GM21529 (cell line): ENCODE measurements around the gene USP54.
"Not testable (repeated sequence)": the region's sequence is repeated elsewhere in the genome, so short reads cannot be mapped to it uniquely, and the experiment has no call there.

ENCODE experiments used
- ATAC-seq: cut with Tn5 transposase; IDR thresholded peaks from one replicate; pipeline ENCODE4 v1.9.1; 2021; ENCODE audit not compliant: unreplicated experiment

The USP54 gene, protein sequence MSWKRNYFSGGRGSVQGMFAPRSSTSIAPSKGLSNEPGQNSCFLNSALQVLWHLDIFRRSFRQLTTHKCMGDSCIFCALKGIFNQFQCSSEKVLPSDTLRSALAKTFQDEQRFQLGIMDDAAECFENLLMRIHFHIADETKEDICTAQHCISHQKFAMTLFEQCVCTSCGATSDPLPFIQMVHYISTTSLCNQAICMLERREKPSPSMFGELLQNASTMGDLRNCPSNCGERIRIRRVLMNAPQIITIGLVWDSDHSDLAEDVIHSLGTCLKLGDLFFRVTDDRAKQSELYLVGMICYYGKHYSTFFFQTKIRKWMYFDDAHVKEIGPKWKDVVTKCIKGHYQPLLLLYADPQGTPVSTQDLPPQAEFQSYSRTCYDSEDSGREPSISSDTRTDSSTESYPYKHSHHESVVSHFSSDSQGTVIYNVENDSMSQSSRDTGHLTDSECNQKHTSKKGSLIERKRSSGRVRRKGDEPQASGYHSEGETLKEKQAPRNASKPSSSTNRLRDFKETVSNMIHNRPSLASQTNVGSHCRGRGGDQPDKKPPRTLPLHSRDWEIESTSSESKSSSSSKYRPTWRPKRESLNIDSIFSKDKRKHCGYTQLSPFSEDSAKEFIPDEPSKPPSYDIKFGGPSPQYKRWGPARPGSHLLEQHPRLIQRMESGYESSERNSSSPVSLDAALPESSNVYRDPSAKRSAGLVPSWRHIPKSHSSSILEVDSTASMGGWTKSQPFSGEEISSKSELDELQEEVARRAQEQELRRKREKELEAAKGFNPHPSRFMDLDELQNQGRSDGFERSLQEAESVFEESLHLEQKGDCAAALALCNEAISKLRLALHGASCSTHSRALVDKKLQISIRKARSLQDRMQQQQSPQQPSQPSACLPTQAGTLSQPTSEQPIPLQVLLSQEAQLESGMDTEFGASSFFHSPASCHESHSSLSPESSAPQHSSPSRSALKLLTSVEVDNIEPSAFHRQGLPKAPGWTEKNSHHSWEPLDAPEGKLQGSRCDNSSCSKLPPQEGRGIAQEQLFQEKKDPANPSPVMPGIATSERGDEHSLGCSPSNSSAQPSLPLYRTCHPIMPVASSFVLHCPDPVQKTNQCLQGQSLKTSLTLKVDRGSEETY (N-terminal part only)

GRCh38 chr10:73590881-73591799, at the start of gene USP54:
Gene USP54 (minus strand): TSS chr10:73591342. CDS start chr10:73575658, 15,684 bp downstream.
- ATAC-seq: no peak

DNA sequence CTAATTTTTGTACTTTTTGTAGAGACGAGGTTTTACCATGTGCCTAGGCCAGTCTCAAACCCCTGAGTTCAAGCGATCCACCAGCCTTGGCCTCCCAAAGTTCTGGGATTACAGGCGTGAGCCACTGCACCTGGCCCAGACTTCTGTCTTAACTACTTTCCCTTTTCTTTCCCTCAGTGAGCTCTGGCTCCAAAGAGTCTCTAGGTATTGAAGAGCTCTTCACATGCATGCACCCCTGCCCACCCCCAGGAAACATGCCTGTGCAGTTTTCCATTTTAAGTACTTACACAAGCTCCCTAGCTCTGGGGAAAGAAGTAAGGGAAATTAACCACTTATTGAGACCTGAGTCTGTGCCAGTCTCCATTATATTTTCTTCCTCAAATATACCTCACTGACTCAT, 48.1 kb upstream of the USP54 start:
- no peak for ATAC-seq

DNA sequence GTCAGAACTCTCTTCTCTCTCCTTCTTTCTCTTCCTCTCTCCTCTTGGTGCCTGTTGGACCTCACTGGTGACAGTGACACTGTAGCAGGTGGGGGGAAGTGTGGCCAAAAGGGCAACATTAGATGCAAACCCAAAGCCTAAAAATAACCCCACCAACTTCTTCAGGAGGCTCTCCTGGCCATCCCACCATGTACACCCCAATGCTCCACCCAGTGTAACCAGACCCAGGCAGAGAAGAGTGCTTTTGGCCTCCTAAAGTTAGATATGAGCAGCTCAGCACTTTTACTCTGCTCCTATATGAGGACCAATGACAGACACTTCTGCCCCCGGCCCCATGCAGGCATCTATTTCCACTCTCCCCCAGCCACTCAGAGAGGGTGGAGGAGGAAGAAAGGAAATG, 44.6 kb upstream of the USP54 start:
- ATAC-seq: no peak

- no peak for ATAC-seq
Observed at GRCh38 chr10:73634421-73634820, 43.3 kb upstream of the USP54 start.

GRCh38 chr10:73629165-73629564, 38.0 kb upstream of the USP54 start:
- no peak for ATAC-seq

GRCh38 chr10:73628405-73628804, 37.3 kb upstream of the USP54 start:
- no peak for ATAC-seq

DNA sequence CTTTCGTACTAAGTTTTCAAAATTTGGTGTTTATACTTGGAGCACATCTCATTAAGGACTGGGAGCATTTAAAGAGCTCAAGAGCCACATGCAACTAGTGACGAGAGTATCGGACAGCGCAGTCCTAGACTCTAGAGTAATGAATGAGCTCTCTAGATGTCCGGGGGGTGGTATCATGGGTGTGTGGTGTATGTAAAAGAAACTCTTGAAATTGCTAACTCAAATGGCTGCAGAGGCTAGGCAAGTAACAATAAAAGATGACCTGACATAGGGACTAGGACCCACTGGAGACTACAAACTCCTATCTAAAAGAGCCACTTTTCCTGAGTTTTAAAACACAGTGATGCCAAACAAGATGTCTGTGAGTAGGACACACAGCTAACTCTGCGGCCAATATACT, 36.2 kb upstream of the USP54 start:
- no peak for ATAC-seq

DNA sequence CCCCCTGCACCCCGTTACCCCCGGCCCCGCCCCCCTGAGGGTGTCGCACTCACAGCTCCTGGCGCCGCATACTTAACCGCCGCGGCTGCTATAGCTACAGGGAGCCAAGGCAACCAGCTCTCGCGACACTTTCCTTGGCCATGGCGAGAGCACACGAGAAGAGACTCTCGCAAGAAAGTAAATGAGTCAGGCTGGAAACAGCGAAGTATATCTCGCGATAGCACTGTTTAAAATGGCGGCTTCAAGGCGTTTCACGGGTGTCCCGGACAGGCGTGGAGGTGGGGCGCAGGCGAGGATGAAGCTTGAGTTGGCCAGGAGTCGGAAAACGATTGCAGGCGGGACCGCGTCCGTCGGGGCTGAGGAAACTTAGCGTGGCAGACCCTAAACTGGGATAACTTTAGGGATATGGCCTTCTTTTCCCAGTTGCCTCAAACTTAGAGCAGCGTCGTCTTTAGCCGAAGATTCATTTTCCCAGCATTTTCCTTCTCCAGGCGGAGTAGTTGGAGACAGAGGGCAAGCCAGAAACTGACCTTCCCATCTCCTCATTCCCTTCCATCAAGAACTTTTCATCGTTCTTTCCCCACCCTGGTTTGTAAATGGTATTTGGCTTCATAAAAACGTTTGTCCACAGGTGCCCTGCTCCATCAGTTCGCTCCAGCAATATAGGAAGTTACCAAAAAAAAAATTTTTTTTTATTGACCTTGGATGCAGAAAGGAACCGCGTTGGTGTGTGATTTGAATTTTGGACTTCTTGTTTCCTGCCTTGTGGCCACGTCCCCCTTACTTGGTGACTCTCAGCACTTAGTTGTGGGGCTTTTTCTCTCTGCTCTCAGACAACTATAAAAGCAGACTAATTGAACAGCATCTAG, 35.0 kb upstream of the USP54 start:
- ATAC-seq: peak; percentile 99

DNA sequence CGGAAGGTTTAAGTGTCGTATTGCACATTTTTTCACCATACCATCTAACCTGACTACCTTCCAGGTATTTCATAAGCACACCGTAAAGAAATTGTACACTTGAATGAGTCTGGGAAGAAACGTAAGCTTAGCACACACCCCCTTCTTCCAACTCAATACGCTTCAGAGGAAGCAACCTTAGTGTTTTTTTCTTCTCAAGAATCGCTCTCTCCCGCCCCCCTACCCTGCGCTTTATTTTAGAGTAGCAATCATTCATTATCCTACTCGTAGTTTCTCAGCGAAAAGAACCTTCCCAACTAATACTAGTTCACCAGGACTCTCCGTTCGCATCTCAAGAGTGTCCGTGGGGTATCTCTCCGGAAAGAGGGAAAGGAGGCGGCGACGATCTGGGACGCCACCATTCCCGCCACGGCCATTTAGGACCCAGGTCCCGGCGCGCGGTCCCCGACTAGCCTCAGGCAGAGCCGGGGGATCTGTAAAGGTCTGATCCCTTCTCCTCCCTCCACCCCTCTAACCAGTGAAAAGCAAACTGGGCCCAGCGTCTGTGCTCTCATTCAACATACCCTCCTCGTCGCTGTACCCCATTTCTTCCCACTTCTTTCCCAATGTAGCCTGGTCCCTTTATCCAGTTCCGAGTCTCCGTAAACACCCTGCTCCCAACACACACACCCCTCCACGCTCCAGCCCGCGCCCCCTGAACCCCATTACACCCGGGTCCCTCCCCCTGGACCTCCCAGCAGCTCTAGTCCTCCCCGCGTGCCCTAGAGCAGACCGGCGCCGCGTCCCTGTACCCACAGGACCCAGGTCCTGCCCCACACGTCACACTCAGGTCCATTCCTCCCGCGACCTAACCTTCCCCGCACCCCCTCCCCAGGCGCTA, 34.1 kb upstream of the USP54 start:
- peak; percentile 11 for ATAC-seq

DNA sequence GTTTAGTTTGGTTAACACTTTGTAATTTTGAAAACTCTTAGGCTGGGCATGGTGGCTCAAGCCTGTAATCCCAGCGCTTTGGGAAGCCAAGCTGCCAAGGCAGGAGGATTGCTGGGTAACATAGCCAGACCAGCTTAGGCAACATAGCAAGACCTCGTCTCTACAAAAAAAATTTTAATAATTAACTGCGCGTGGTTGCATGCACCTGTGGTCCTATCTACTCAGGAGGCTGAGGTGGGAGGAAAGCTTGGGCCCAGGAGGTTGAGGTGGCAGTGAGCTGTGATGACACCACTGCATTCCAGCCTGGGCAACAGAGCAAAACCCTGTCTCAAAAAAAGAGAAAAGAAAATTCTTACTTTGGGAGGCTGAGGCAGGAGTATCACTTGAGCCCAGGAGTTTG, 31.9 kb upstream of the USP54 start:
- no peak for ATAC-seq

GRCh38 chr10:73620974-73621373, 29.8 kb upstream of the USP54 start:
- not testable (repeated sequence) for ATAC-seq

DNA sequence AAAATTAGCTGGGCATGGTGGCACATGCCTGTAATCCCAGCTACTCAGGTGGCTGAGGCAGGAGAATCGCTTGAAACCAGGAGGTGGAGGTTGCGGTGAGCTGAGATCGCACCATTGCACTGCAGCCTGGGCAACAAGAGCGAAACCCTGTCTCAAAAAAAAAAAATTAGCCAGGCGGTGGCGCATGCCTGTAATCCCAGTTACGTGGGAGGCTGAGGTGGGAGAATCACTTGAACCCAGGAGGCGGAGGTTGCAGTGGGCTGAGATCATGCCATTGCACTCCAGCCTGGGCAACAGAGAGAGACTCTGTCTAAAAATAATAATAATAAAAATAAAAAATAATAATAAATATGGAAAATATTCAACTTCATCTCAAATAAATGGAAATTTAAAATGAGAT, 26.0 kb upstream of the USP54 start:
- ATAC-seq: not testable (repeated sequence)

GRCh38 chr10:73614720-73615119, 23.6 kb upstream of the USP54 start:
- no peak for ATAC-seq

- ATAC-seq: no peak
Observed at GRCh38 chr10:73609116-73609515, 18.0 kb upstream of the USP54 start.

GRCh38 chr10:73601486-73601921, 10.4 kb upstream of the USP54 start:
- ATAC-seq: no peak

DNA sequence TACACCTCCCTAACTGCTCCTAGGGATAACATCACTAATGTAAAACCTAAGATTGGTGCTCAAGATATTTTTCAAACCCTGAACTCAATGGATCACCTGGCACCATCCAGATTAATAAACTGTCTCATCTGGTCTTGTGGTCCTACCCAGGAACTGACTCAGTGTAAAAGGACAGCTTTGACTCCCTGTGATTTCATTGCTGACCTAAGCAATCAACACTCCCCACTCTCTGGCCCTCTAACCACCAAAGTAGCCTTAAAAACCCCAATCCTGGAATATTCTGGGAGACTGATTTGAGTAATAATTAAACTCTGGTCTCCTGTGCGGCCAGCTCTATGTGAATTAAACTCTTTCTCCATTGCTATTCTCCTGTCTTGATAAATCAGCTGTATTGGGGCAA, 6.2 kb upstream of the USP54 start:
- ATAC-seq: no peak

DNA sequence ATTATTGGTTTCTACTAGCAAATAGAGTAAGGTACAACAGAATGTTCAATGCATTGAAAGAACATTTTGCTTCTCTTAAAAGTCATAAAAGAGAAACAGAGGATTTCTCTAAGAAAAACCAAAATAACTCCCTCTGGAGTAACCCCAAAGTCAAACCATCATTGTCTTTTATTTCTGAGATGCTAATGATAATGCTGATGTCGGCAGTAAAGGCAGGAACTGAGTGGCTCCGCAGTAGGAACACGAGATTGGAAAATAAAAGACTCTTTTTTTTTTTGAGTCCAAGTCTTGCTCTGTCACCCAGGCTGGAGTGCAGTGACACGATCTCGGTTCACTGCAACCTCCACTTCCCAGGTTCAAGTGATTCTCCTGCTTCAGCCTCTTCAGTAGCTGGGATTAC, 2.7 kb upstream of the USP54 start:
- no peak for ATAC-seq

GRCh38 chr10:73593110-73593509, 2.0 kb upstream of the USP54 start:
- ATAC-seq: no peak
